Activated CD4-positive, CD25-positive, alpha-beta regulatory T cell treated with anti-CD3 and anti-CD28 coated beads, Interleukin-2, amount 50 U/mL, for 16 hours (primary cell): ENCODE data around the gene SH2D4B.

Source experiments
- DNase-seq: peaks from one replicate; pipeline ENCODE4 v3.0.0-alpha.2; 2020; ENCODE audit warnings: low read depth, low spot score

The SH2D4B gene

DNA sequence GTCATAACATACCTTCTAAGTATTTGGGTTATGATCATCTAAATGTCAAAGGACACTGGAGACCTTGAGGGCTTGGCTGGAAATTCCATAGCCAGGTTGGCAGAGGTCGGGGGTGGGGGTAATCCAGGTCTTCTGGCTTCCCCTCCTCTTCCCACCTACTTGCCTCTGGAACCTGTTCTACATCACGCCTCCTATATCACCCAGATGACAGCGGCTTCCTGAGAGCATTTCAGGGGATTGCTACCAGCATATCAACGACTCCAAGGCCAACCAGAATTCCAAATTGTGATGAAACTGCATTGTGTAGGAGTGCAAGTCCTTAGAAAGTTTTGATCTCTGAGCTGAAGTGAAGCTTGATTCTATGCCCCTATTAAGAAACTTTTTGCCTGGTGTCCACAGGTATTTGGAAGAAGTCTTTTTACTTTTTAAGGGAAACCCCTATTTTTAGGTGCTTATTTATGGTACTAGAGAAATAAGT lies 95.7 kb downstream of the SH2D4B start:
- no peak for DNase-seq

DNA sequence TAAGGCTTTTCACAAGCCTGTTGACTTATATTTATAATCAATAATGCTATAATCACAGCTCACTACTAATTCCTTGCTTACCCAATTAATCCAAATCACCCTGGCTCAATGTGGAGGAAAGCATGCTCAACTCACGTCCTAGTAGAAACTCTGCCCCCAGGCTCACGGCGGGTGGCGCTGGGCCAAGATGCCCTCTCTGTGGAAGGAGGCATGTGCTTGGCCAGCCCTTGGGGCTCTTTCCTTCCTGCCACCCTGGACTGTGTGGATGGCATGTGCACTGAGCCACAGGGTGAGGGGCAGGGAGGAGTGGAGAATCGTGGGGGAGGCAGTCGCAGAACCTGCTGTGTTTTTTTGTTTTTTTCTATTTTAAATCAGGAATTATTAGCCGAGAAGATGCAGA lies 96.2 kb downstream of the SH2D4B start:
- DNase-seq, result no peak

DNA sequence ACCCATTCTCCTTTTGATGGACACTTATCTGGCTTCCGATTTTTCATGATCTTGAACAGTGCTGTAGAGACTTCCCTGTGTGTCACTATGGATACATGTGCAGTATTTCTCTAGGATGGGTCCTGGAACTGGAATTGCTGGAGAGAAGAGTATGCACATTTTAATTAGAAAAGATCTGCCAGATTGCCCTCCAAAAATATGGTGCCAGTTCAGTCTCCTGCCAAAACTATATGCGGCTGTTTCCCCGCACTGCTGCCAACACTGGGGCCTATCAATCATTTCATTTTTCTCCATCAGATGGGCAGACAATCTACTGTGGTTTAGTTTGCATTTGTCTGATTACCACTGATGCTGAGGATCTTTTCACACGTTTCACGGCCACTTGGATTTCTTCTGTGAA lies 105.0 kb downstream of the SH2D4B start:
- DNase-seq, result no peak

DNA sequence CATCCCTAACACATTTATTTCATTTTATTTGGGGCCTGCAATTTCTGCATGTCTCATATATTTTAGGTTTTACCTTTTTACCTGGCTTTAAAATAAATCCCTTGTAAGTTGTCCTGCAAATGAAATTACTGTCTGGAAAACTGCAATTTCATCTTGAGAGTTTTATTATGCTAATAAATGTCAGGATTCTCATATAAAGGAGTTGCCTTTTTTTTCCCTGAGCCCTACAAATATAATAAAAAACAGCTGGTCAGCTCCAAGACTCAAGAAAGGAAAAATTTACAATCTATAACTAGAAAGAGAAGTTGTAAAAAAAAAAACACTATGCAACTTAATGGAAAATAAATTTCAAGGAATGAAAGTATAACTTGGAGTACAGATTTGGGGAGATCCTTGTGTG lies 108.7 kb downstream of the SH2D4B start:
- DNase-seq, result no peak

DNA sequence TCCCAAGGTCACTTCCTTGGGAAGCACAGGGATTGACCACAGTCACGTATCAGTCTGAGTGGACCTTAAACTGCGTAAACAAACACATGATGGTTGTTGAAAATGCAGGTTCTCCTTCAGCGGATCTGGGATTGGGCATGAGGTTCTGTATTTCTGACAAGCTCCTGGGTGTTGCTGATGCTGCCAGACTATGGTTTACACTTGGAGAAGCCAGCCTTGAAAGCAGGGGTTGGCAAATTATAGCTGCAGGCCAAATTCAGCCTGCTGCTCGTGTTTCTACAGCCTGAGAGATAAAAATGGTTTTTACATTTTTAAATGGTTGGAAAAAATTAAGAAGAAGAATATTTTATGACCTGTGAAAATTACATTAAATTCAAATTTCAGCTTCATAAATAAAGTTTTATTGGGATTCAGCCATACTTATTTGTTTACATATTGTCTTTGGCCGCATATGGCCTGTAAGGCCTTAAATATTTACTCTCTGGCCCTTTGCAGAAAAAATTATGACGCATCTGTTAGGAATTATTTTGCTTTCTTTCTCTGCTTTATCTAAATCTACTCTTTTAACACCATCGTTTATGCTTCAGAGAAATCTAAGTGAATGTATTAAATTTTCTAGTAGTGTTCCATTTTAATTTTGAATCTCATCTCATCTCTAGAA lies 109.6 kb downstream of the SH2D4B start:
- DNase-seq, result no peak

DNA sequence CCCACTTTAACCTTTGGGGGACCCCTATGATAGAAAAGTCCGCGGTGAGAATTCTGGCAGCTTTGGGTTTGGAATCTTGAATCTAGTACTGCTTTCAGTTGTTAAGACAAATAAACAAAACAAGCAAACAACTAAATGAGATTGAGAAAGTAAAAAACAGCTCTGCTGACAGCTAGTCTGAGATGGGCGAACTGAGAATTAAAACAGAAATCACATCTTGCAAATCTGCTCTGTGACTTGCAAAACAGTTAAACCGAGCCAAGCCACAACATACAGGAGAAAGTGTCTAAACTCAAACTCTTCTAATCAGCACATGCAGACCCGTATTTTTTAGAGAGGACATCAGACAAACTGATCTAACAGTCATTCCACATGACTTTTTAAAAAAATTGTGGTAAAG lies 110.4 kb downstream of the SH2D4B start:
- no peak for DNase-seq

DNA sequence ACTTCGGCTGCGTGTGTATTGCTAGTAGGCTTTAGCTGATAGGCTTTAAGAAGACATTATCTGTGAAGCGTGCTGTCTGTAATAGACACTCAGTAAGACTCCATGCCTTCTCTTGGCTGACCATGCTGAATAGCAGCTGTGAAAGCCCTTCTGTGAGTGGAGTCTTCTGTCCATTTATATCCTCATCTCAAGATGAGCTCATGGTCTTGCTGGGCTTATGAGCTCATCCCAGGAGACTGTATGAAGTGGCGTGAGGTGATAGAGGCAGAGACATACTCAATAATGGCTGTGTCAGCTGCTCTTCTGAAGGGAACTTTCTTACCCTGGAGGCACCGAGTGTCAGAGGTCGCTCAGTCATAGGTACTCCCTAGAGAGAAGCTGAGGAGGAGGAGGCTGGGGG lies 111.5 kb downstream of the SH2D4B start:
- no peak for DNase-seq

DNA sequence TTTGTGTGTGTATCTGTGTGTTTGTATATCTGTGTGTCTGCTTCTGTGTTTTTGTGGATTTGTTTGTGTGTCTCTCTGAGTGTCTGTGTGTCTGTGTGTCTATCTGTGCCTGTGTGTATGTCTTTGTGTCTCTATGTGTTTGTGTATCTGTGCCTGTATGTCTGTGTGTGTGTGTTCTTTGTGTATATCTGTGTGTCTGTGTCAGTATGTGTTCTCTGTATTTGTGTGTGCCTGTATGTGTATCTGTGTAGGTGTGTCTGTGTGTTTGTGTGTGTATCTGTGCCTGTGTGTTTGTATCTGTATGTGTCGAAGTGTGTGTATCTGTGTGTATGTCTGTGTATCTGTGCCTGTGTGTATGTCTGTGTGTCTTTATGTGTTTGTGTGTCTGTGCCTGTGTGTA lies 118.2 kb downstream of the SH2D4B start:
- DNase-seq, result no peak

DNA sequence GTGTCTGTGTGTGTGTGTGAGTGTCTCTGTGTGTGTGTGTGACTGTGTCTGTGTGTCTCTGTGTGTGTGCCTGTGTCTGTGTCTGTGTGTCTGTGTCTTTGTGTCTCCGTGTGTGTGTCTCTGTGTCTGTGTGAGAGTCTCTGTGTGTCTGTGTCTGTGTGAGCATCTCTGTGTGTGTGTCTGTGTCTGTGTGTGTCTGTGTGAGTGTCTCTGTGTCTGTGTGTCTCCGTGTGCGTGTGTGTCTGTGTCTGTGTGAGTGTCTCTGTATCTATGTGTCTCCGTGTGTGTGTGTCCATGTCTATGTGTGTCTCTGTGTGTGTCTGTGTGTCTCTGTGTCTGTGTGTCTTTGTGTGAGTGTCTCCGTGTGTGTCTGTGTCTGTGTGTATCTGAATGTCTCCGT lies 120.4 kb downstream of the SH2D4B start:
- no peak for DNase-seq

DNA sequence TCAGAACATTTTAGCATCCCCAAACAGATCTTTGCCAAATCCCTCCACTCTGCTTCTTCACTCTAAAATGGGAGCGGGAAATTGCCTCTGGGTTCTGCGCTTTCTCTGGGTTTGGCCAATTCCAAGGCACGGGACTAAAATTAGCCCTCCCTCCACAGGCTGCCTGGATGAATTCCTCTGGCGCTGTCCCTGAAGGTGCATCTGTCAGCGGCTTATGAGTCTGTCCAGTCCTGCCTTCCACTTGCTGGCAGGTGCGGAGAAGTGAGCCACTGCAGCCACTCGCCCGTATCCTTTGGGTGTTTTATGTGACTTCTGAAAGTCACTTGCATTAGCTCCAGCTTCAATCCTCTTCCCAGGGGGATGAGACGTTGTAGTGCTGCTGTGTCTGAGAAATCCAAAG lies 121.6 kb downstream of the SH2D4B start:
- no peak for DNase-seq

DNA sequence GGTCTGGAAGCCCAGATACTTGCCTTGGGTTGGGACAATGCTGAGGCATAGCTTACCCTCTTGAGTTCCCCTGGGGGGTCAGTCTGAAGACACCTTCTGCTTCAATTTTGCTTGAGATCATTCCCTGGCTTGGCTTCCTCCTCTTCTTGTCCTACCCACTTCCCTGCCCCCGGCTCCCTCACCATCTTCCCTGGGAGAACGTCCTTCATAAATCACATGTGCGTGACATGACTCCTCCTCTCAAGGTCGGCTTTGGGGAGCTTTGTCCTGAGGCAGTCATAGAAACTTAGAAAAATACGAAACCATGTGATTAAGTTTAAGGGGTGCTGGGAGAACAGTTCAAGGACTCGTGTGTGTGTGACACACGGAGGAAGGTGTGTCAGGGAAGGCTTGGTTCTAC lies 122.6 kb downstream of the SH2D4B start:
- DNase-seq, result no peak

DNA sequence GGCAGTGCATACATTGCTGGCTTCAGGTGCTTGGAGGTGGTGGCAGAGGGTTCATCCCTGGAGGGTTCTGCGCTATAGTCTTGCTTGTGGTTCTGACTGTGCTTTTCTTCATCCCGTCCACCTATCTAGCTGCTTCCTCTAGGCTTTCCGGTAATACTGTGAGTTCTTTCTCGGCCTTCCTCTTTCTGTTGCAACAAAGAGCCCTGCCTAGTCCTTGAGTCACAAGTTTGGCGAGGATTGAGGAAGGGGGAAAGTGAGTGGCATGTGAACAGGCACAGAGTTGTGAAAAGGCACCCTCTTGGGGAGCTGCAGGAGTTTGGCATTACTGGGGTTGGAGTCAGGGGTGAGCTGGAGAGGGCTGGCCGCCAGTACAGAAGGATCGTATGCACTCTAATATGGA lies 123.0 kb downstream of the SH2D4B start:
- DNase-seq, result no peak

DNA sequence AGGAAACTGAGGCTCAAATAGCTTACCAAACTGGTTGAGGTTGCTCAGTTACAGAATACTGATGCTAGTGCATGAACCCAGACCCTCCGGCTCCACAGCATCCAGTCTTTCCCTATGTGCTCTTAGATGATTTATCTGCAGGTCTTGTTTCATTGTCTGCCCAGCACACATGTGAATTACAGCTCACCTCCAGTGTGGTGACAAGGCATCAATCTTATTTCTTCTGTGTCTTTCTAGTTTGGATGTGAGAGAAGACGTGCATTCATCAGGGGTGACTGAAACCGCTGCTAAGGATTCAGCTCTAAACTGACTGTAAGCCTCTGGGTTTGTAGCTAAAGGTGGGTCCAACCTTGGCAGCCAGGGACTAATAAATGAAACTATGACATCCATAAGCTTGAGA lies 123.8 kb downstream of the SH2D4B start:
- no peak for DNase-seq

DNA sequence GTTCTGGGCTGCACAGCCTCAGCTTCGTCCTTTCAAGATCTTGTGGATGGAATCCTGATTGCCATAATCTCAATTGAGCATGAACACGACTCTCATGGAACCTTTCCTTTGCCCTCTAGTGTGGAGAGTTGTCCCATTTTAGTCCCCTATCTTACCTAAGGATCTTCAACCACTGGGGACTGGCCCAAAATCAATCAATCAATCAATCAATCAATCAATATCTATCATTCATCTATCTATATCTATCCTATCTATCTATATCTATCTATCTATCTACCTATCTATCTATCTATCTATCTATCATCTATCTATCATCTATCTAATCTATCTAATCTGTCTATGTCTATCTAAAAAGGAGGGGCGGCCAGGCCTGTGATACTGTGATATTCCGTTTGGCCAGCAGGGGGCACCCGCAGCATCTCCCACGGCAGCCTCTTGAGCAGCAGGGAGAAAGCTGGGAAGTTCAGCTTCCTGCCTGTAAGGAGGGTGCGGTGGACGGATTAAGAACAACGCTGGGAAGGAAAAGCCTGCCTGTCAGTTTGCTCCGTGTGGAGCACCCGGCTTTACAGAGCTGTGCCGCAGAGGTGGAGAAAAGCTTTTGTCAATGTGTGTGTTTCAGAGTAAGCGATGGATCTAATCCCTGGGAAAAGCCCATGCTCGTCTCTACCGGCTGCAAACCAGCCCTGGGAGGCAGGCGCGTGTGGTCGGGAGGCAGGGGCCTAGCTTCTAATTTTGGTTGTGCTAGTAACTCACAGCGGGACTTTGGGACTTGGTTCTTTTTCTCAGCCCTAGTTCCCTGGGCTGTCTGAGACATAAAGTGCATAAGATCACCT lies 124.9 kb downstream of the SH2D4B start:
- peak; percentile 37 for DNase-seq

DNA sequence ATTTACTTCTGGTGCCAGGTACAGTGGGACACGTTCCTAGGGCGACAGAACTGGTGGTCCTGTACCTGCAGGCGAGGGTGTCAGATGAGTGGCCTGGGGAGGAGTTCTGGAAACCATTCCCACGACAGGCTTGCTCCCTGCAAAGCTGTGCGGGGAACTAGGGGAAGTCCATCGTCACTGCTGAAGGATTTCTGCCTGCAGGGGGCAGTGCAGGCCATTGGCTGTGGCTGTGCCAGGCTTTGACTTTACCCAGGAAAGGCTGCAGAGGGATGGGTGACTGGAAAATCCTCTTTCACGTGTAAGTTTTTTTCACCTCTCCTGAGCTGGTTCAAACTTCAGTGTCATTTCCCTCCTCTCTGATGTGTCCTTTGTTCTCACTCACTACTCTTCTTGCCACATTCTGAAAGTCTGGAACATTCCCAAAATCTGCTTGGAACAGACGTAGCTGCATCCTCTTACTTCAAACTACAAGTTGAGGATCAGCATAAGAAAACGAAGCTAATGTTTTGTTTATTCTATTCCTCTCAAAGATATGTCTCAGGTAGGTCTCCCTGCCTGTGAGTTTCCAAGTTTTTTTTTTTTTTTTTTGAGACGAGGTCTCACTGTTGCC lies 126.5 kb downstream of the SH2D4B start:
- no peak for DNase-seq

DNA sequence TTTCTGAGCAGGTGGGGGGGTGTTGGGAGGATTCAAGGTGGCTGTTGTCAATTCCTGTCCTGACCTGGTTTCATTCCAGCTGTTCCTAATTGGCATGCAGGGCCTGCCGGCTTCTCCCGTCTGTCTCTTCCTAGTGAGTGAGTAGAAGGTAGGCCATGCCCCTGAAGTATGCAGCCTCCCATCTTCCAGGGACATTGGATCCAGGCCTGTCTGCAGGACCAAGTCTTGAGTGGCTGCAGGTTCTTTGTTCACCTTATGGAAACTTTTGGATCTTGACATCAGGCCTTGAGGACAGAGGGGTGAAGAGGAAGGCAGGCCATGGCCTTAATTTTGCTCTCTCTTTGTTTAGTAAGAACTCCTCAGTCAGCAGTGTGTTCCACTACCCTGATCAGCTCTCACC lies 131.8 kb downstream of the SH2D4B start:
- DNase-seq, result no peak

DNA sequence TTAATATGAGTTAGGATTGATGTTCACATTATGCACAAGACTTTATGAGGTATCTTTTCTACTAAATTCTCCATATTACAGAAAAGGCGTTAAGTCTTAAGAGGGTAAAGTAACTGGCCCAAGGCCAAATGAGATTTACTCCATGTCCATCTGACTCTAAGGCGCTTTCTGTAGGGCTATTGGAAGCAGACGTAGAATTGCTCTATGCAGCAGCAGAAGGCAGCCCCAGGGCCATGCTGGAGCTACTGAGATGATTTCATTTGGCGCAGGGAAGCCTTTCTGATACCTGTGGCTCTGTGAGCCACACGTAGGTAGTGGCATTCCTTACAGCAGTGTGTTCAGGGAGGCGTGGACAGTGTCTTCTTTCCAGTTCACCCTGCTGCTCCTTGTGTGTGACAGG lies 133.1 kb downstream of the SH2D4B start:
- DNase-seq, result no peak

DNA sequence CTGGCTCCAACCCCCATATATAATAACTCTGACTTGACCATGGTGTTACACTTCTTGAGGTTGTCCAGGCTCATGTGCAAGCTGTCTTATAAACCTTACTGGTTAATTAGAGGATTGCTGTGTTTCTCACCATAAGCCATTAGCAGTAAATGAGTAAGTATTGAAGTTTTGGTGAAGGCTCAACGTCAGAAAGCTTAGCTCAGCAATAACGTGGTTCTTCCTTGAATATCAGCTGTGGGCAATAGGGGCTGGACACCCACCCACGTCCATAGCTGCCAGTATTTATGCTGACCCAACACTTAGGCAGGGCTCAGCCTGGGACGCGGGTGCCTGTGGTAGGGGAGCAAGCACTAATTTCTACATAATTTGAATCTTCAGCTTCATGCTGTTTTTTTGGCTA lies 134.1 kb downstream of the SH2D4B start:
- DNase-seq, result no peak

DNA sequence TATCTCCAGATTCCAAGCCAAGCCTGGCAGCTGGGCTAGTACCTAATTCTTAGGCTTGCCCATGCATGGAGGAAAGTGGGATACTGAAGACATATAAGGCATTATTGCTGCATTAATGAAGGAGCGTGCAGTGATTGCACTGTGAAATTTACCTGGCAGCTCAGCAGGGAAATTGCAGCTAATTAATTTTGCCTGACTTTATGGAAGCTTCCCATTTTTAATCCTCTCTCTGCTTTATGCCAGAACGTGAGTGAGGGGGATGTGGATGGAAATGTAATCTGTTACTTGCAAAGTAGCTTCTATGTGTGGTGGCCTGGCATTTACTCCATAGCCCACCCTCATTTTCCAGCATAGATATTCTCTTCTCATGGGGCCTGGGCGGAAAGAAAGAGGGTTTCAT lies 134.9 kb downstream of the SH2D4B start:
- DNase-seq, result no peak

DNA sequence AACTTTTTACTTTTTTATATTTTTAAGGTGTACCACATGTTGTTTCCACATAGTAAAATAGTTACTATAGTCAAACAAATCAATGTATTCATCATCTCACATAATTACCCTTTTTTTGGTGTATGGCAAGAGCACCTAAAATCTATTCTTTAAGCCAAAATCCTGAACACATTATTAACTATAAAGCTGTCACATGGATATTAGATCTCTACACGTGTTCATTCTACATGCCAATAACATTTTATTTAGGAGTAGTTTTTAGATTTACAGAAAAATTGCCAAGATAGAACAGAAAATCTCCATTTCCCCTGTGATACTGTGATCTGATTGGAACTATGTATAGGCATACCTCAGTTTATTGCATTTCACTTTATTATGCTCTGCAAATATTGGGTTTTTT lies 137.1 kb downstream of the SH2D4B start:
- DNase-seq, result no peak

DNA sequence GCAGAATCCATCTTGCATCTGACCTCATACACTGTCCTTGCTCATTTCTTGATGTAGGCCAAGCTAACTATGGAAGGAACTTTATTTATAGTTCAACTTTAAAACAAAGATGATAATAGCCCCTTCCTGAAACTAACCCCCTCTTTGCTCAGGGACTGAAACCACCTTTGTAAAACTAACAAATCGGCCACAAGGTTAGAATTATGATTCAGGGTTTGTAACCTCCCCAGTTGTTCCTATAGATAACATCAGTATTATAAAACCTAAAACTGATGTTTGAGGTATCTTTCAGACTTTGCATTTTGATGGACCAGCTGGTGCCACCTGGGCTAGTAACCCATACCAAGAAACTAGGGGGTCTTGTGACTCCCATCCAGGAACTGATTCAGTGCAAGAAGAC lies 143.4 kb downstream of the SH2D4B start:
- no peak for DNase-seq

DNA sequence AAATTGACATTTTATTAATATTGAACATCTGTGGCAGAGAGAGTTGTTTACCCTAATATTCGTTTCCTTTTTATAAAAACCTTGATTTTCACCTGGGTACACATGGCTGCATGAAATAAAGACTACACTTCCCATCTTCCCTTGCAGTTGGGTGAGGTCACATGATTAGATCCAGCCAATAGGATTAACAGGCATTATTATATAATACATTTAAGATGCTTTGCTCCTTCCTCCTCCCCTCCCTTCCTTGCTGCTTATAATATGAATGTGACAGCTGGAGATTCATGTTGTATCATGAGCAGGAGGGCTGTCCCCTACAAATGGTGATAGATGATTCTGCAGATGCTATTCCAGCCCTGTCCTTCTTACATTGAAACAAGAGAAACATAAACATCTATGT lies 146.6 kb downstream of the SH2D4B start:
- no peak for DNase-seq

DNA sequence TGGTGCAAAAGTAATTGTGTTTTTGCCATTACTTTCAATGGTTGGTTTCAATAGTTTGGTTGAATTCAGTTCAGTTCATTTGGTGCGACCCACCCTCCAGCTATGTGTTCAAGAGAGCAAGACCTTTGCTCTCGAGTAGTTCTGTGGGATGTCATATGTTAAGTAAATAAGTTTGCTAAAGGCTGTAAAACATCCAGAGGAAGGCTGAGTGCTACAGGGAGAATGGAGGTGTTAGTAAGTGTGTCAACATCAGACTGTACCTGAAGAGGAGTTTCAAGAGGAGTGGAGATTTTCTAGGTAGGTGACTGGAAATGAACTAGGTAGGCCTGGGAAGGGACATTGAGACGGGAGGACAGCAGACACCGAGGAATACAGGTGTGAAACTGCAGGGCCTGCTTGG lies 147.7 kb downstream of the SH2D4B start:
- no peak for DNase-seq
